ENCODE measurements around the gene AHR.

AHR gene

GRCh38 chr7:17305387-17306171 lies 7.1 kb downstream of the AHR start:
- no peak for DNase-seq

- no peak for DNase-seq
These were observed 8.5 kb downstream of the AHR start for GRCh38 chr7:17307000-17307399.

GRCh38 chr7:17307558-17307957 lies 9.1 kb downstream of the AHR start:
- DNase-seq = no peak

- no peak for DNase-seq
These were observed 9.7 kb downstream of the AHR start for GRCh38 chr7:17307969-17308648.

- DNase-seq = no peak
These were observed 12.7 kb downstream of the AHR start for GRCh38 chr7:17311194-17311593.

GRCh38 chr7:17311952-17312351 lies 13.5 kb downstream of the AHR start:
- DNase-seq = no peak

GRCh38 chr7:17312641-17313040 lies 14.2 kb downstream of the AHR start:
- DNase-seq = no peak

GRCh38 chr7:17313194-17313593 lies 14.7 kb downstream of the AHR start:
- no peak for DNase-seq

GRCh38 chr7:17315974-17316373 lies 17.5 kb downstream of the AHR start:
- no peak for DNase-seq

GRCh38 chr7:17318146-17318545 lies 19.7 kb downstream of the AHR start:
- no peak for DNase-seq

- DNase-seq = no peak
These were observed 21.0 kb downstream of the AHR start for GRCh38 chr7:17319164-17320101.

GRCh38 chr7:17320102-17320497 lies 21.6 kb downstream of the AHR start:
- no peak for DNase-seq

GRCh38 chr7:17320657-17321056 lies 22.2 kb downstream of the AHR start:
- no peak for DNase-seq

GRCh38 chr7:17325364-17325763 lies 26.9 kb downstream of the AHR start:
- no peak for DNase-seq

GRCh38 chr7:17326378-17326777 lies 27.9 kb downstream of the AHR start:
- no peak for DNase-seq

- DNase-seq = no peak
These were observed 30.2 kb downstream of the AHR start for GRCh38 chr7:17328641-17329040.

- DNase-seq = no peak
These were observed 31.0 kb downstream of the AHR start for GRCh38 chr7:17329440-17329839.

- no peak for DNase-seq
These were observed 33.5 kb downstream of the AHR start for GRCh38 chr7:17331891-17332501.

- no peak for DNase-seq
These were observed 34.8 kb downstream of the AHR start for GRCh38 chr7:17333221-17333620.

GRCh38 chr7:17336168-17336567 lies 37.7 kb downstream of the AHR start:
- DNase-seq = no peak

- DNase-seq = no peak
These were observed 40.7 kb downstream of the AHR start for GRCh38 chr7:17339139-17339538.

GRCh38 chr7:17339952-17340351 lies 41.5 kb downstream of the AHR start:
- DNase-seq = no peak

- DNase-seq = no peak
These were observed 42.2 kb downstream of the AHR start for GRCh38 chr7:17340655-17341054.
